Measurements from ENCODE around the gene SLC25A19.

- TF ChIP-seq CTCF (IDR thresholded peaks at IDR 0.05) (no peak), EZH2 (IDR thresholded peaks at IDR 0.05; ENCODE audit: borderline replicate concordance, insufficient read depth, low read depth, low read length, poor library complexity, severe bottlenecking) (no peak)
Observed at GRCh38 chr17:75239778-75240393, 49.3 kb downstream of the SLC25A19 start.

All from B cell (primary cell).